Esophagus muscularis mucosa (tissue), 4 donors: ENCODE results near the gene RAB34.
"Not testable (repeated sequence)": the region's sequence is repeated elsewhere in the genome, so short reads cannot be mapped to it uniquely, and the experiment has no call there.

Experiments used
- EP300 ChIP-seq: sonication (generic); formaldehyde crosslinking; IDR thresholded peaks from one replicate; pipeline ENCODE4 v1.6.1; 2017; ENCODE audit warnings: antibody characterized with exemption
- POLR2A ChIP-seq: fragments of 450-650 bp; IDR thresholded peaks from one replicate; pipeline ENCODE4 v1.6.1; 2017; ENCODE audit warnings: antibody characterized with exemption, moderate library complexity, mild to moderate bottlenecking, low read depth
- POLR2AphosphoS5 ChIP-seq, 2 donors: sonication (generic); formaldehyde crosslinking; IDR thresholded peaks; one replicate each; pipeline ENCODE4 v1.6.1; 2017; ENCODE audit warnings: antibody characterized with exemption in 2 of 2
- TF ChIP-seq, protein P1 (sequence below), 3 experiments: fragments of 200-600 bp in 2 of 3; fragments of 450-650 bp in 1 of 3; sonication (generic) in 2 of 3; IDR thresholded peaks; one replicate each; pipeline ENCODE4 v1.5.1; 2017 to 2019; ENCODE audit warnings: antibody characterized with exemption in 3 of 3, mild to moderate bottlenecking in 2 of 3, moderate library complexity in 1 of 3

DNA sequence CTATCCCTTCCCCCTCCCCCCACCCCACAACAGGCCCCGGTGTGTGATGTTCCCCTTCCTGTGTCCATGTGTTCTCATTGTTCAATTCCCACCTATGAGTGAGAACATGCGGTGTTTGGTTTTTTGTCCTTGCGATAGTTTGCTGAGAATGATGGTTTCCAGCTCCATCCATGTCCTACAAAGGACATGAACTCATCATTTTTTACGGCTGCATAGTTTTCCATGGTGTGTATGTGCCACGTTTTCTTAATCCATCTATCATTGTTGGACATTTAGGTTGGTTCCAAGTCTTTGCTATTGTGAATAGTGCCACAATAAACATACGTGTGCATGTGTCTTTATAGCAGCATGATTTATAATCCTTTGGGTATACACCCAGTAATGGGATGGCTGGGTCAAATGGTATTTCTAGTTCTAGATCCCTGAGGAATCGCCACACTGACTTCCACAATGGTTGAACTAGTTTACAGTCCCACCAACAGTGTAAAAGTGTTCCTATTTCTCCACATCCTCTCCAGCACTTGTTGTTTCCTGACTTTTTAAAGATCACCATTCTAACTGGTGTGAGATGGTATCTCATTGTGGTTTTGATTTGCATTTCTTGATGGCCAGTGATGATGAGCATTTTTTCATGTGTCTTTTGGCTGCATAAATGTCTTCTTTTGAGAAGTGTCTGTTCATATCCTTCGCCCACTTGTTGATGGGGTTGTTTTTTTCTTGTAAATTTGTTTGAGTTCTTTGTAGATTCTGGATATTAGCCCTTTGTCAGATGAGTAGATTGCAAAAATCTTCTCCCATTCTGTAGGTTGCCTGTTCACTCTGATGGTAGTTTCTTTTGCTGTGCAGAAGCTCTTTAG lies 18.5 kb upstream of the RAB34 start:
- TF ChIP-seq, protein P1, sequence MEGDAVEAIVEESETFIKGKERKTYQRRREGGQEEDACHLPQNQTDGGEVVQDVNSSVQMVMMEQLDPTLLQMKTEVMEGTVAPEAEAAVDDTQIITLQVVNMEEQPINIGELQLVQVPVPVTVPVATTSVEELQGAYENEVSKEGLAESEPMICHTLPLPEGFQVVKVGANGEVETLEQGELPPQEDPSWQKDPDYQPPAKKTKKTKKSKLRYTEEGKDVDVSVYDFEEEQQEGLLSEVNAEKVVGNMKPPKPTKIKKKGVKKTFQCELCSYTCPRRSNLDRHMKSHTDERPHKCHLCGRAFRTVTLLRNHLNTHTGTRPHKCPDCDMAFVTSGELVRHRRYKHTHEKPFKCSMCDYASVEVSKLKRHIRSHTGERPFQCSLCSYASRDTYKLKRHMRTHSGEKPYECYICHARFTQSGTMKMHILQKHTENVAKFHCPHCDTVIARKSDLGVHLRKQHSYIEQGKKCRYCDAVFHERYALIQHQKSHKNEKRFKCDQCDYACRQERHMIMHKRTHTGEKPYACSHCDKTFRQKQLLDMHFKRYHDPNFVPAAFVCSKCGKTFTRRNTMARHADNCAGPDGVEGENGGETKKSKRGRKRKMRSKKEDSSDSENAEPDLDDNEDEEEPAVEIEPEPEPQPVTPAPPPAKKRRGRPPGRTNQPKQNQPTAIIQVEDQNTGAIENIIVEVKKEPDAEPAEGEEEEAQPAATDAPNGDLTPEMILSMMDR (IDR thresholded peaks at IDR 0.05), result not testable (repeated sequence)
- TF ChIP-seq POLR2AphosphoS5 (IDR thresholded peaks at IDR 0.05); EP300; POLR2A: not testable (repeated sequence)
